WI38 (cell line): ENCODE results near the gene SHQ1.
"Not testable (repeated sequence)": the region's sequence is repeated elsewhere in the genome, so short reads cannot be mapped to it uniquely, and the experiment has no call there.

Experiments used
- H3K4me3 ChIP-seq: 2 replicates; pipeline ENCODE4 v1.5.1; 2011; ENCODE audit warnings: low read depth, mild to moderate bottlenecking, control low read depth, low read length
- TF ChIP-seq, protein P1 (sequence below): IDR thresholded peaks from 2 replicates; pipeline ENCODE4 v1.5.1; 2012; ENCODE audit warnings: low read depth, mild to moderate bottlenecking, control low read depth, low read length

Gene SHQ1

DNA sequence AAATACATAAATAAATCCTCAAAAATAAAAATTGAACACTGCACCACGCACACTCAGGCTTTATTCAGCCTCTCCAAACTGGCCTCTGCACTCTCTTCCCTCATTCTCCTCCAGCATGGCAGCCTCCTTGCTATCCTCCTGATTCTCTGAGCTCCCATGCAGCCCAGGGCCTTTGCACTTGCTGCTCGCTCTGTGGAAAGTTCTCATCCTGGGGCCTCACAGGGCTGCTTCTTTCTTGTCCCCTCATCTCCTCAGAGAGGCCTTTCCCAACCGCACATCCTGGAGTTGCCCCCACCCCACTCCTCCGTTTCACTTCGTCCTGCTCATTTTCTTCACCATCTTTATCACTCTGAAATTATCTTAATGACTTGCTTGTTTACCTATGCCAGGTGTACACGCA is 123.0 kb downstream of the SHQ1 start:
- TF ChIP-seq, protein P1, sequence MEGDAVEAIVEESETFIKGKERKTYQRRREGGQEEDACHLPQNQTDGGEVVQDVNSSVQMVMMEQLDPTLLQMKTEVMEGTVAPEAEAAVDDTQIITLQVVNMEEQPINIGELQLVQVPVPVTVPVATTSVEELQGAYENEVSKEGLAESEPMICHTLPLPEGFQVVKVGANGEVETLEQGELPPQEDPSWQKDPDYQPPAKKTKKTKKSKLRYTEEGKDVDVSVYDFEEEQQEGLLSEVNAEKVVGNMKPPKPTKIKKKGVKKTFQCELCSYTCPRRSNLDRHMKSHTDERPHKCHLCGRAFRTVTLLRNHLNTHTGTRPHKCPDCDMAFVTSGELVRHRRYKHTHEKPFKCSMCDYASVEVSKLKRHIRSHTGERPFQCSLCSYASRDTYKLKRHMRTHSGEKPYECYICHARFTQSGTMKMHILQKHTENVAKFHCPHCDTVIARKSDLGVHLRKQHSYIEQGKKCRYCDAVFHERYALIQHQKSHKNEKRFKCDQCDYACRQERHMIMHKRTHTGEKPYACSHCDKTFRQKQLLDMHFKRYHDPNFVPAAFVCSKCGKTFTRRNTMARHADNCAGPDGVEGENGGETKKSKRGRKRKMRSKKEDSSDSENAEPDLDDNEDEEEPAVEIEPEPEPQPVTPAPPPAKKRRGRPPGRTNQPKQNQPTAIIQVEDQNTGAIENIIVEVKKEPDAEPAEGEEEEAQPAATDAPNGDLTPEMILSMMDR = no peak
- H3K4me3 ChIP-seq = no peak overlapping the region

DNA sequence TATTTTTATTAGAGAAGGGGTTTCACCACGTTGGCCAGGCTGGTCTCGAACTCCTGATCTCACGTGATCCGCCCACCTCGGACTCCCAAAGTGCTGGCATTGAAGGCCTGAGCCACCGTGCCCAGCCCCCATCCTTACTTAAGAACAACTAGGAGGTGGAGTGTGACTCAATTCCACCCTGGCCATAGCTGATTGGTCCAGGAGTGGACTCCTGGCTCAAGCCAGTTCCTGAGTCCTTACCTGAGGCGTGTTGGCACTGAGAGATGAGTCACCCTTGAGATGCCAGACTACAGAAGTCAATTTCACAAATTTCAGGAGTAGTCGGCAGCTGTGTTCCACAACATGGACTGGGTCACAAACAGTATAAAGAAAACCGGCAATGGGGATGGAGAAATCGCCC is 124.2 kb downstream of the SHQ1 start:
- TF ChIP-seq, protein P1 = no peak
- no peak overlapping the region for H3K4me3 ChIP-seq

DNA sequence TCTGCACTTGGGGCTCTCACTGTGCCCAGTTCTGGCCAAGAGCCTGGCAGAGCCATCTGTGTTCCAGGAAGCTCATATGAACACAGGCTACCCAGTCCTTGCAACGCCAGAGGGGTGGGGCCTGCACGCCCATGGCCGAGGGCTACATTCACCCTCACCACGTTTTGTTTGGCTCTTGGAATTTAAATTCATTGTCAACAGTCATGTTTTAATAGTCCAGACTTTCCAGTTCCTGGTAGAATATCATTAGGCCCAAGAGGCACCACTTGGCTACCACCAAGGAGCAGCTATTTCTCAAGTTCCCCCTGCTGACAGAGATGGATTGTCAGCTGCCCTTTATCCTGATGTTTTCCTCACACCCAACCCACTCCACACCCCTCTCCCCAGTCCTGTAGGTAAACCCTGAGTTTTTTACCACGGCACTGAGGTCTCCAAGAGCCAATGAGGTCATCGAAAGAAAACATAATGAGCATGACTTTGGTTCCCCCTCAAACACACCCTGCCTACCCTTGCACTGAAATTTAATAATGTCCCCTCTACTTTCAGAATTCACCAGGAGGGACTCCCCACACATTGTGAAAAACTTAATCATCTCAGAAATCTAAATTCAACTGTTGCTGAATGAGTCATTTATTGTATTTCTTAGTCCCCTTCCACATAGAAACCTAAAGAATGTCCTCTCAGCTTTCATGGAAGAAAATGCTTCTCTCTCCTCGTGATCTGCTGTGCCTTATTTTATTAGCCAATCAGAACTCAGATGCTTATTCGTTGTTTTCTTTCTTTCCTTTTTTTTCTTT is 125.1 kb downstream of the SHQ1 start:
- TF ChIP-seq, protein P1 = no peak
- no peak overlapping the region for H3K4me3 ChIP-seq

DNA sequence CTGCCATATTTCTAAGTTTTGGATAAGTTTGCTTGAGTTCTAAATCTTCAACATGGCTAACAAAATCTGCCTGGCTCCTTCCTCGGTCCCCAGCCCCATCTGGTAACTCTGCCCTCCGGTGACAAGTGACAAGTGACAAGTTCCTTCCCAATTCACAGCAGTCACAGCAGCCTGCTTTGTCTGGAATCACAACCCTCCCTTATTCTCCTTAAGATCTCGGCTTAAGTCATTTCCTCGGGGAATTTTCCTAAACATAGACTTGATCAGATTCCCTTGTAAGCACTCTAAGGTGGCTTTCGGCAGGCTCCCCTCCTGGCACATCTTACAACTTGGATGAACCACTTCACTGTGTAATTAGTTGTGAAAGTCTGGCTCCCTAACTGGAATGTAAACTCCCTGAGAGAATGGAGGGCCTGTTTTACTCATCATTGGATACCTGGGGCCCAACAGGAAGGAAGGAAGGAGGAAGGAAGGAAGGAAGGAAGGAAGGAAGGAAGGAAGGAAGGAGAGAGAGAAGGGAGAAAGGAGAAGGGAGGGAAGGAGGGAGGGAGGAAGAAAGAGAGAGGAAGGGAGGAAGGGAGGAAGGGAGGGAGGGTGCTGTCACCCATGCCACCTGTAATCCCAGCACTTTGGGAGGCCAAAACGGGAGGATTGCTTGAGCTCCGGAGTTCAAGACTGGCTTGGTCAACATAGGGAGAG is 126.4 kb downstream of the SHQ1 start:
- TF ChIP-seq, protein P1 = no peak
- H3K4me3 ChIP-seq = no peak overlapping the region

DNA sequence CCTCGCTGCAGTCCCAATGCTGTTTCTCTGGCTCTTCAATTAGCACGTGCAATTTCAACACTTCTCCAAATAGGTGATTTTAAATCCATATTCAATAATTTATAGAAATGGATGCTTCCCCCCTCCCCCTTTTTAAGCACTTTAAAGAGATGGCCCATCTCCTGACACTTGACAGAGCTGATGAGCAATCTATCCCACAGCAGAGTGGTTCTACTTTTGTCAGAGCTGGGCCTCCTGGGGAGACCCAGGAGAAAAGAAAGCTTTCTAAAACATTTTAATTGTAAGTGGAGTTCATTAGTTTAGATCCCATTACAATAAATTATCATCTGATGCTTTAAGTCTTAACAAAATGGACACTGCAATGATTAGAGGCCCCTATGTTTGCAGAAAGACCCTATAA is 127.7 kb downstream of the SHQ1 start:
- TF ChIP-seq, protein P1 = no peak
- H3K4me3 ChIP-seq = no peak overlapping the region

DNA sequence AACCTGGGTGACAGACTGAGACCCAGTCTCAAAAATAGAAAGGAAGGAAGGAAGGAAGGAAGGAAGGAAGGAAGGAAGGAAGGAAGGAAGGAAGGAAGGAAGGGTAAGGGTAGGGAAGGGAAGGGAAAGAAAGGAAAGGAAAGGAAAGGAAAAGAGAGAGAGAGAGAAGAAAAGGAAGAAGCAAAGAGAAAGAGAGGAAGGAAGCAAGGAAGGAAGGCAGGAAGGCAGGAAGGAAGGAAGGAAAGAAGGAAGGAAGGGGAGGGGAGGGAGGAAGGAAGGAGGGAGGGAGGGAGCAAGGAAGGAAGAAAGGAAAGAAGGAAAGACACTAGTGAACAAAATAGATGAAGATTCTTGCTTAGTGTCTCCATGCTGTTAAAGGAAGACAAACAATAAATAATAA is 129.1 kb downstream of the SHQ1 start:
- H3K4me3 ChIP-seq = no peak overlapping the region
- TF ChIP-seq, protein P1 = no peak

DNA sequence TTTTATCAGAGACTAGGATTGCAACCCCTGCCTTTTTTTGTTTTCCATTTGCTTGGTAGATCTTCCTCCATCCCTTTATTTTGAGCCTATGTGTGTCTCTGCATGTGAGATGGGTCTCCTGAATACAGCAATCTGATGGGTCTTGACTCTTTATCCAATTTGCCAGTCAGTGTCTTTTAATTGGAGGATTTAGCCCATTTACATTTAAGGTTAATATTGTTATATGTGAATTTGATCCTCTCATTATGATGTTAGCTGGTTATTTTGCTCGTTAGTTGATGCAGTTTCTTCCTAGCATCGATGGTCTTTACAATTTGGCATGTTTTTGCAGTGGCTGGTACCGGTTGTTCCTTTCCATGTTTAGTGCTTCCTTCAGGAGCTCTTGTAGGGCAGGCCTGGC is 134.1 kb downstream of the SHQ1 start:
- not testable (repeated sequence) for H3K4me3 ChIP-seq

DNA sequence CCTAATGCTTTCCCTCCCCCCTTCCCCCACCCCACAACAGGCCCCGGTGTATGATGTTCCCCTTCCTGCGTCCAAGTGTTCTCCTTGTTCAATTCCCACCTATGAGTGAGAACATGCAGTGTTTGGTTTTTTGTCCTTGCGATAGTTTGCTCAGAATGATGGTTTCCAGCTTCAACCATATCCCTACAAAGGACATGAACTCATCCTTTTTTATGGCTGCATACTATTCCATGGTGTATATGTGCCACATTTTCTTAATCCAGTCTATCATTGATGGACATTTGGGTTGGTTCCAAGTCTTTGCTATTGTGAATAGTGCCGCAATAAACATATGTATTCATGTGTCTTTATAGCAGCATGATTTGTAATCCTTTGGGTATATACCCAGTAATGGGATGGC is 137.8 kb downstream of the SHQ1 start:
- not testable (repeated sequence) for H3K4me3 ChIP-seq
